Testis (tissue), 3 donors: ENCODE data around the gene USF1. TPM values are rescaled to one million over a fixed set of nuclear protein-coding genes. Genes with fewer than 3 reads are reported as not detected.

Experiments used
- DNase-seq: peaks from one replicate; pipeline ENCODE4 v3.0.0-alpha.2; 2019
- H3K27ac ChIP-seq, 2 donors: fragments of 200-600 bp; sonication (generic); one replicate each; pipeline ENCODE4 v1.5.1; 2019
- H3K27me3 ChIP-seq: fragments of 200-600 bp; sonication (generic); one replicate; pipeline ENCODE4 v1.5.1; 2019
- H3K36me3 ChIP-seq: fragments of 200-600 bp; sonication (generic); one replicate; pipeline ENCODE4 v1.5.1; 2017; ENCODE audit warnings: low read depth; ENCODE audit errors: missing control alignments
- H3K4me1 ChIP-seq: fragments of 200-600 bp; sonication (generic); one replicate; pipeline ENCODE4 v1.5.1; 2019
- H3K4me3 ChIP-seq, 2 donors: fragments of 200-600 bp; sonication (generic); one replicate each; pipeline ENCODE4 v1.5.1; 2017 to 2019
- H3K9me3 ChIP-seq: fragments of 200-600 bp; sonication (generic); one replicate; pipeline ENCODE4 v1.5.1; 2017
- POLR2A ChIP-seq: fragments of 450-650 bp; IDR thresholded peaks from one replicate; pipeline ENCODE4 v1.6.1; 2017; ENCODE audit warnings: antibody characterized with exemption, mild to moderate bottlenecking, moderate library complexity
- WGBS, 2 donors: methylation state at CpG; one replicate each; pipeline ENCODE4 v1.1.5; 2018; 5-methylcytosine and 5-hydroxymethylcytosine counted together
- intact Hi-C: fragments of 100-400 bp; cut with DNase I; formaldehyde crosslinking; loops from one replicate; pipeline ENCODE4 v1.15.1; 2023; ENCODE audit warnings: low total_unique reads
- polyA plus RNA-seq: library from polyadenylated mRNA; stranded (reverse); fragments of 350-450 nt; fragmentation: Illumina TruSeq; extraction: RNeasy Lipid Tissue Mini Kit (QIAGEN cat#74804); gene quantifications from one replicate; pipeline ENCODE4 v1.2.3, GENCODE V29; 2014; ENCODE audit warnings: low read depth, low replicate concordance; ENCODE audit not compliant: insufficient read depth
- total RNA-seq, 2 donors: library from RNA; depleted of rRNA; stranded (reverse); fragments of >200 nt; gene quantifications; one replicate each; pipeline ENCODE4 v1.2.3, GENCODE V29; 2016
- TF ChIP-seq, protein P1 (sequence below), 3 experiments: fragments of 450-650 bp in 2 of 3; fragments of 200-600 bp in 1 of 3; sonication (generic) in 1 of 3; IDR thresholded peaks; one replicate each; pipeline ENCODE4 v1.5.1; 2016 to 2019; ENCODE audit warnings: antibody characterized with exemption in 3 of 3, mild to moderate bottlenecking in 2 of 3, moderate library complexity in 1 of 3

USF1 gene
- total and polyA plus RNA-seq, 3 donors from 2014 or later = 38.8 to 61.9 (median 50.8) TPM

- 94 to 96% methylated on average over 4 of the region's 4 CpGs for WGBS, 2 donors
Observed at GRCh38 chr1:161061419-161061818, 15.6 kb upstream of the USF1 start.

GRCh38 chr1:161059293-161059692, 13.5 kb upstream of the USF1 start:
- WGBS, 2 donors = 62 to 79% methylated on average over 6 of the region's 6 CpGs
- no peak overlapping the region for H3K4me3 ChIP-seq
- no peak overlapping the region for H3K27ac ChIP-seq
- H3K36me3 ChIP-seq = no peaks in the 10 kb centered on the region
- H3K27me3 ChIP-seq = no peaks in the 10 kb centered on the region
- H3K9me3 ChIP-seq = no peaks in the 10 kb centered on the region
- TF ChIP-seq POLR2A = no peak
- TF ChIP-seq, protein P1, sequence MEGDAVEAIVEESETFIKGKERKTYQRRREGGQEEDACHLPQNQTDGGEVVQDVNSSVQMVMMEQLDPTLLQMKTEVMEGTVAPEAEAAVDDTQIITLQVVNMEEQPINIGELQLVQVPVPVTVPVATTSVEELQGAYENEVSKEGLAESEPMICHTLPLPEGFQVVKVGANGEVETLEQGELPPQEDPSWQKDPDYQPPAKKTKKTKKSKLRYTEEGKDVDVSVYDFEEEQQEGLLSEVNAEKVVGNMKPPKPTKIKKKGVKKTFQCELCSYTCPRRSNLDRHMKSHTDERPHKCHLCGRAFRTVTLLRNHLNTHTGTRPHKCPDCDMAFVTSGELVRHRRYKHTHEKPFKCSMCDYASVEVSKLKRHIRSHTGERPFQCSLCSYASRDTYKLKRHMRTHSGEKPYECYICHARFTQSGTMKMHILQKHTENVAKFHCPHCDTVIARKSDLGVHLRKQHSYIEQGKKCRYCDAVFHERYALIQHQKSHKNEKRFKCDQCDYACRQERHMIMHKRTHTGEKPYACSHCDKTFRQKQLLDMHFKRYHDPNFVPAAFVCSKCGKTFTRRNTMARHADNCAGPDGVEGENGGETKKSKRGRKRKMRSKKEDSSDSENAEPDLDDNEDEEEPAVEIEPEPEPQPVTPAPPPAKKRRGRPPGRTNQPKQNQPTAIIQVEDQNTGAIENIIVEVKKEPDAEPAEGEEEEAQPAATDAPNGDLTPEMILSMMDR (IDR thresholded peaks at IDR 0.05) = no peak
- intact Hi-C loops = no loop called here
- DNase-seq = no peak
- no peaks in the 10 kb centered on the region for H3K4me1 ChIP-seq

More at GRCh38 chr1:161061419-161061818, 15.6 kb upstream of the USF1 start:
- no peaks in the 10 kb centered on the region for H3K9me3 ChIP-seq
- H3K4me1 ChIP-seq = no peaks in the 10 kb centered on the region
- H3K4me3 ChIP-seq = no peak overlapping the region
- intact Hi-C loops = no loop called here
- no peak for TF ChIP-seq POLR2A
- TF ChIP-seq, protein P1 (IDR thresholded peaks at IDR 0.05) = no peak
- no peaks in the 10 kb centered on the region for H3K36me3 ChIP-seq
- H3K27me3 ChIP-seq = no peaks in the 10 kb centered on the region
- DNase-seq = no peak
- H3K27ac ChIP-seq = no peak overlapping the region

DNA sequence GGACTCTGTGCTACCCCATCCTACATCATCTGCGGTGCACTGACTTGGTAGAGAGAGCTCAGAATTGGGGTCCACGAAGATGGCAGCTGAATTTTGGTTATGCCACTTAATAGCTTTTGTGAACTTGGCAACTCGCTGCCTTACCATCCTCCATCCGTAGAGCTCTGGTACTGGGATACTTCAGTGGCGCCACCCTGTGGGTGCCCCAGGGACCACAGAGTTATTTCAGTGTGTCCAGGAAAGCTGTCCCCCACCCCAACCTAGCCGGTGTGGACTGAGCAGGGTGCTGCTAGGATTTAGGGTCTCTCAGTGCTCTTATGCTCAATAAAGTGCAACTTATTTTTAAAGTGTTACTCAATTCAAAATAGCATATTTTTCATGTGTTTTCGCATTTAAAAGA, 9.0 kb upstream of the USF1 start:
- intact Hi-C loops = no loop called here
- TF ChIP-seq, protein P1 (IDR thresholded peaks at IDR 0.05) = peak in 1 of 3 experiments; percentile 17
- no peak for TF ChIP-seq POLR2A
- 81 to 93% methylated on average over 7 of the region's 7 CpGs for WGBS, 2 donors
- no peaks in the 10 kb centered on the region for H3K9me3 ChIP-seq
- H3K4me3 ChIP-seq = no peak overlapping the region
- no peaks in the 10 kb centered on the region for H3K36me3 ChIP-seq
- H3K27me3 ChIP-seq = no peaks in the 10 kb centered on the region
- no peak overlapping the region for H3K27ac ChIP-seq
- DNase-seq = no peak
- H3K4me1 ChIP-seq = no peaks in the 10 kb centered on the region

GRCh38 chr1:161054232-161054631, 8.5 kb upstream of the USF1 start:
- H3K4me1 ChIP-seq = no peaks in the 10 kb centered on the region
- no peak for TF ChIP-seq POLR2A
- TF ChIP-seq, protein P1 (IDR thresholded peaks at IDR 0.05) = no peak
- intact Hi-C loops = no loop called here

GRCh38 chr1:161052899-161053298, 7.1 kb upstream of the USF1 start:
- Histone ChIP-seq H3K36me3 (no peaks in the 10 kb centered on the region), H3K4me1 (no peaks in the 10 kb centered on the region), H3K9me3 (no peaks in the 10 kb centered on the region), H3K4me3 (no peak overlapping the region), H3K27me3 (no peaks in the 10 kb centered on the region), H3K27ac (no peak overlapping the region)
- intact Hi-C loops = no loop called here
- TF ChIP-seq, protein P1 (IDR thresholded peaks at IDR 0.05) = no peak
- TF ChIP-seq POLR2A = no peak
- 68 to 83% methylated on average over 3 of the region's 3 CpGs for WGBS, 2 donors
- no peak for DNase-seq

More at GRCh38 chr1:161054232-161054631, 8.5 kb upstream of the USF1 start:
- H3K36me3 ChIP-seq = no peaks in the 10 kb centered on the region
- DNase-seq = no peak
- no peak overlapping the region for H3K4me3 ChIP-seq
- H3K27ac ChIP-seq = no peak overlapping the region
- no peaks in the 10 kb centered on the region for H3K9me3 ChIP-seq
- no peaks in the 10 kb centered on the region for H3K27me3 ChIP-seq
- 76 to 92% methylated on average over 2 to 4 of the region's 4 CpGs for WGBS, 2 donors
